Stimulated activated CD8-positive, alpha-beta memory T cell treated with anti-CD3 and anti-CD28 coated beads, Interleukin-15, amount 100 ng/mL, for 48 hours (primary cell): ENCODE measurements around the gene CEACAM1.
A peak's percentile ranks its signal among the peaks of the same experiment; 100 is the strongest.
"Not testable (repeated sequence)": the region's sequence is repeated elsewhere in the genome, so short reads cannot be mapped to it uniquely, and the experiment has no call there.

Source experiments
- DNase-seq, 2 donors: peaks; one replicate each; pipeline ENCODE4 v3.0.0-alpha.2; 2020; ENCODE audit warnings: low read depth in 2 of 2

CEACAM1 gene

DNA sequence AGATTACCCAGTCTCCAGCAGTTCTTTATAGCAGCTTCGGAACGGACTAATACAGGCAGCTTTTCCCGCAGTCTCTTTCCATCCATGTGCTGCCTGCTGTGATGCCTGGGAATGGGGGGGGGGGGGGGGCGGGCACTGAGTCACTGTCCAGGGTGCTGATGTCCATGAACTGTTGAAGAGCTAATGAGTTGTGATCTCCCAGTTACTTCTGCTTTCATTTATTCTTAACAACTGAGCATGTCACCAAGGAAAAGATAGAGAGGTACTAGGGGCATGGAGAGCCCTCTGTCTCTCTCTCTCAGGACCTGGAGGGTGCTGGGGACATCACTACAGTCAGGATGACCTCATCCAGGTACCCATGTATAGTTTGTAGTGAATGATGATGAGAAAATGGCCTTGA is 20.3 kb upstream of the CEACAM1 start:
- no peak for DNase-seq

DNA sequence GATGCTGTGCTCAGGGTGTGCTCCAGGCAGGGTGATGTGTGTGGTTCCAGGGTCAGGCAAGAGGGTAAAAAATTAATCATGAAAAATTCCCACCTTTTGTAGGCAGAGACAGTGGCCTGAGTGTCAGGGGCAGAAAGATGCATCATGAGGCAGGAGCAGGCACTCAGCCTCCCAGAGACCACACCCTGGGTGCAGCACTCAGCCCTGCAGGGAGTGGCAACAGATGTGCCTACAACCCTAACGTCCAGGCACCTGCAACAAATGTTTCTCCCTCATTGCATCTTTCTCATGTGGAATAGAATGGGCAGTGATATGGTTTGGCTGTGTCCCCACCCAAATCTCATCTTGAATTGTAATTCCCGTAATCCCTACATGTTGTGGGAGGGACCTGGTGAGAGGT is 19.6 kb upstream of the CEACAM1 start:
- no peak for DNase-seq

DNA sequence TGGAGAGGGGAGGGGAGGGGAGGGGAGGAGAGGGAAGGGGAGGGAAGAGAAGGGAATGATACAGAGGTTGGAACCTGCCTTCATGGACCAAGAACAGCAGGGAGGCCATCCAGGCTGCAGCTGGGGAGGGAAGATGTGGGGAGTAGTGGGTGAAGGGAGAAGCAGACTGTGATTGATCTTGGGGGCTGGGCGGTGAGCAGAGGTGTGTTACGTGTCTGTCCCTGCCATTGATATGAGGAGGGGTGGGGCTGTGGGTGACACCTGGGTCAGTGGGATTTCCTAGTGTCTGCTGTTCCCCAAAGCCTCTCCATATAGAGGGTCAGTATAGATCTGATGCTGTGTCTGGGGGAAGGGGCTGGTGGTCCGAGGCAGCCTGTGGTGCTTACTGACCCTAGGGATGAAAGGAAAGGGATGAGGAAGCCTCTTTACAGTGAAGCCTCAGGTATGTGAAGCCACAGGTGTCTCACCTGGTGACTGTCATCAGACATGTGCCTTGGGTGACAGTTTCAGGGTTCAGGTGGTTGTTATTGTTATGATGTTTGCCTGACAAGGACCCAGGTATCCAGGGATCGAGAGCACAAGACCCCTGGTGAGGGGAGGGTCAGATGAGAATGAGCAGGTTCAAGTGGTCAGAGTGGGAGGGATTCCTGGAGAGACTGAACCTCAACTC is 18.7 kb upstream of the CEACAM1 start:
- DNase-seq, result no peak

DNA sequence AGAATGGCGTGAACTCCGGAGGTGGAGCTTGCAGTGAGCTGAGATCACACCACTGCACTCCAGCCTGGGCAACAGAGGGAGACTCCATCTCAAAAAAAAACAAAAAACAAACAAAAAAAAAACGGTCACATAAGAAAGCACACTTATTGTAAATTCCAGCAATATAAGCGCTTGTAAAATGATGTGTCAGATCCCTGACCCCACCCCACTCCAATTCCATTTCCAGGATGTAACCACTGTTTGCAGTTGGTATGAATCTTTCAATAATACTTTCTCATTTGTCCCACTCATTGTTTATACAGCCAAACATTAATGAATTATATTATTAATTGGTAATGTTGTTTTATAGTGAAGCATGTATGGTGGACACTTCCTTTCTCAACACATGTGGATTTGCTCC is 15.9 kb upstream of the CEACAM1 start:
- DNase-seq, result no peak

DNA sequence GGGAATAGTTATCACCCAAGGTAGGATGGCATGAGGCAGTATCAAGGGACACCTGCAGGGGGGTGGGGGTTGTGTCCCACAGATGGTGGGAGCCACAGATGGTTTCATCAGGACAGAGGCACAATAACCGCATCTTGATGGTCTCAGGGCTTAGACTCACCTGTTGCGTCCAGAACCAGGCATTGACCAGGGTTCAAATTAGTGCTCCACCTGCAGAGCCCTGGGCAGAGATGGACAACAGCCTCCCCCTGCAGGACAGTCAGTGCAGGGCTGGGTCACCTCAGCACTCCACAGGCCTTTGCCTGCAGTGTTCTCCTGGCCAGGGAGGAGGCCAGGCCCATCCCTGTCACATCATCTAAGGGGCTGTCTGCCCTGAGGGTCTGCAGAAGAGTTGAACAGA is 14.5 kb upstream of the CEACAM1 start:
- DNase-seq, result no peak

DNA sequence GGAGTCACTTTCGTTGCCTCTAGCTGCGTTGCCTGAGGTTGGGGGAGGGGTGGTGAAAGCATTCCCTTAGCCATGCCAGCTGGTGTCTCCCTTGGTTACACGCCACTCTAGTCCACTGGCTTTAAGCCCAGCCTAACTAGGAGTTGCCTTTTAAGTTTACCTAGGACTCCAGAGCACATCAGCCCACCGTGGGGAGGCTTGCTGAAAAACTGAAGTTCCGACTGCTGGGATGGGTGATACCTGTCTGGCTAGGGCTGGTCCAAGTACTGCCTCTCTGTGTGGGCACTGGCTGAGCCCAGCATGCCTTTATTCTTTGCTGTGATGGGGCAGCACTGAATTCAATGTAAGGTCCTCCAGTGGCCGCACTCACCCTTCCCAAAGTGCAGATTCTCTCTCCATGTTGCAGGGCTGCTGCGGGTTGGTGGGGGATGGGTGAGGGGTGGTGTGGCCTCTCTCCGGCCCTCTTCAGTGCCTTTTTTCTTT is 11.8 kb upstream of the CEACAM1 start:
- no peak for DNase-seq

DNA sequence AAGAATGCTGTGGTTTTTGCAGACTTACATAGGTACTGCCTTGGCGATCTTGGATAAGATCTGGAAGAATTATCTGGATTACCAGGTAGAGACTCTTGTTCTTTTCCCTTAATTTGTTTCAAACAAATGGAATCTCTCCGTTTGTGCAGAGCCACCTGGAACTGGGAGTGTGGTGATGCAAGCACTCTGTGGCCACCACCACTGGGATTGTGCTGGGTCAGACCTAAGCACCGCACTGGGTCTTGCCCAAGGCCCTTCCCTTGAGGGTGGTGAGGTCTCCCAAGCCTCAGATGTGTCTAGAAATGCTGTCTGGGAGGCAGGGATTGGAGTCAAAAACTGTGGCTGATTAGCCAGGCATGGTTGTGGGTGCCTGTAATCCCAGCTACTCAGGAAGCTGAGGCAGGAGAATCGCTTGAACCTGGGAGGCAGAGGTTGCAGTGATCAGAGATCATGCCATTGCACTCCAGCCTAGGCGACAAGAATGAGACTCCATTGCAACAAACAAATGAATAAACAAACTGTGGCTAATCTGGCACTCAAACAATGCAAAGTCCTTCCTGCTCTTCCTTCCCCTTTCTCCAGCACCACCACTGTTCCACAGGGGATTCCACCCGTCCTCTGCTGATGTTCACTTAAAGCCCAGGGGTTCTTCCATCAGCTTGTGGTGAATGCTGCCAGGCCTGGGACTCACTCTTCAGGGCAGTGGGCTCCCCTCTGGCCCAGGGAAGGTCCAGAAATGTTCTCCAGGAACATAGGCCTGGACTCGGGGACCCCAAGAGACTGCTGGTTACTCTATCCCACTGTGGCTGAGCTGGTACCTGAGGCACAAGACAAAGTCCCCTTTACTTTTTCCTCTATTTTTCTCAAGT is 10.8 kb upstream of the CEACAM1 start:
- no peak for DNase-seq

DNA sequence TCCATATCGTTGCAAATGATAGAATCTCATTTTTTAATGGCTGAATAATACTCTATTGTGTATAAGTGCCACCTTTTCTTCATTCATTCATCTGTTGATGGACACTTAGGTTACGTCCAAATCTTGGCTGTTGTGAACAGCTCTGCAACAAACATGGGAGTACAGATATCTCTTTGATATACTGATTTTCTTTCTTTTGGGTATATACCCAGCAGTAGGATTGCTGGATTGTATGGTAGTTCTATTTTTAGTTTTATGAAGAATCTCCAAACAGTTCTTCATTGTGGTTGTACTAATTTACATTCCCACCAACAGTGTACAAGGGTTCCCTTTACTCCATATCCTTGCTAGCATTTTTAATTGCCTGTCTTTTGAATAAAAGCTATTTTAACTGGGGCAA is 7.0 kb upstream of the CEACAM1 start:
- DNase-seq, result not testable (repeated sequence)

DNA sequence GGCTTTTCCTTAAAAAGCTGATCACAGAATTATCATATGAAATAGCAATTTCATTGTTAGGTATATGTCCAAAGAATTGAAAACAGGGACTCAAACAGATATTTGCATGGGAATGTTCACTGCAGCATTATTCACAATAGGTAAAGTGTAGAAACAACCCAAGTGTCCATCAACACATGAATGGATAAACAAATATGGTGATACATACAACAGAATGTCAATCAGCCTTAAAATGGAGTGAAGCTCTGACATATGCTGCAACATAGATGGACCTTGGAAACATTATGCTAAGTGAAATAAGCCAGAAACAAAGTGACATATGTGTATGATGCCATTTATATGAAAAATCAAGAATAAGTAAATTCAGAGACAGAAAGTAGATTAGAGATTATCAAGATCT is 6.1 kb upstream of the CEACAM1 start:
- no peak for DNase-seq

DNA sequence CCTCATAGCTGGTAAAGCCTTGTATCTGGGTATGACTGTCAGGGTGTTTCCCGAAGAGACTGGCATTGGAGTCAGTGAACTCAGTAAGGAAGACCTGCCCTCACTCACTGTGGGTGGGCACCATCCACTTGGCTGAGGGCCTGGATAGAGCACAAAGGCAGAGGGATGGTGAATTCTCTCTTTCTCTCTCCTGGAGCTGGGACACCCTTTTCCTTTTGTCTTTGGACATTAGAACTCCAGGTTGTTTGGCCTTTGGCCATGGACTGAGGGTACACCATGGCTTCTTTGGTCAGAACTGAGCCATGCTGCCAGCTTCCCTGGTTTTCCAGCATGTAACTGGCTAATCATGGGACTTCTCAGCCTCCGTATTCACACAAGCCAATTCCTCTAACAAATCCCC is 4.6 kb upstream of the CEACAM1 start:
- no peak for DNase-seq

DNA sequence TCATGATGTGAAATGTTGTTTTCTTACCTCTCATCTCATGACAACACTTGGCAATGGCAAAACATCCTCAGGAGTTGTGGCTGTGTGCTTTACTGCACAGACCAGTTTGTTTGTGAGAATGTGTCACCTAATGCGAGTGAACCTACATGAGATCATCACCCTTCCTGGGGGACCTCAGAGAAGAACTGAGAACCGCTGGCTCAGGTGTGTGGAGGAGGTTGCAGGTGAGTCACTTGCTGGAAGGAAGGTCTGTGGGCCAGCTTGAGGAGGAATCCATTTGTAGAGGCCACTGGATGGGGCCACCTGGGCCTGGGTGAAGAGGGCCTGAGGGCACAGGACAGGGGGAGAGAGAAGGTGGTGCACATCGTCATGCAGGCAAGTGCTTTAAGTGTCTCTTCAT is 3.0 kb upstream of the CEACAM1 start:
- no peak for DNase-seq

DNA sequence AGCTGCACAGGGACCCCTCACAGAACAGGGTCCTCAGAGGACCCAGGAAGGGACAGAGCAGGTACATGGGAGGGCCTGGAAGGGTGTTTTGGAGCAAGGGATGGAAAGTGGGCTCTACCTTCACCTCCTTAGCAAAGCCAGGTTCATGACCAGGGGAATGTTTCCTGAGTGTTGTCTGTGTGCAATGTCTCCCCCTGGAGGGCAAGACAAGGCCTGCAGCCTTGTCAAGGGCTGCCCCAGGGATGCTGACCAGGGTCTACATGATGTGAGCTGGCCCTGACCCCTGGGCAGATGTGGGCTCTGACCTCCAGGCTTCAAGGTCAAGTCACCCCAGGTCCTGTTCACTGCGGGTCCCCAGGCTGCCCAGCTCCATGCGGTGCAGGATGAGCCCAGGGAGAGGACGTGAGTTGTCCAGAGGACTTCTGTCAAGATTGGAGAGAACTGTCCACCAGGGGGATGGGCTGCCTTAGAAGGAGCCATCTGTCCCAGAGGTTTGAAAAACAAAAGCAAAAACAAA is 1.0 kb upstream of the CEACAM1 start:
- DNase-seq, result peak; percentile 33 to 38

DNA sequence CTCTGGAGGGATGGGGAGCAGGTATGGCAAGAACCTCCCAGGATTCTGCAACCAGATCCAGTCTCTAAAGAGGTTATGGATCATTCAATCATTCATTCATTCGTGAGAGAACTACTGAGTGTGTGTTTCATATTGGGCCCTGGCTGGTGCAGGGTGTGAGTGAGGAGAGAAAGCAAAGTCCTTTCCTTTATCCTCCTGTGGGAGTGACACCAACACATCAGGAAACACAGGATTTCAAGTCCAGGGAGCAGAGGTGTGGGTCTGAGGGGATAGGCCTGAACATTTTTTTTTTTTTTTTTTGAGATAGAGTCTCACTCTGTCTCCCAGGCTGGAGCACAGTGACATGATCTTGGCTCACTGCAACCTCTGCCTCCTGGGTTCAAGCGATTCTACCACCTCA is 3.3 kb downstream of the CEACAM1 start:
- no peak for DNase-seq

DNA sequence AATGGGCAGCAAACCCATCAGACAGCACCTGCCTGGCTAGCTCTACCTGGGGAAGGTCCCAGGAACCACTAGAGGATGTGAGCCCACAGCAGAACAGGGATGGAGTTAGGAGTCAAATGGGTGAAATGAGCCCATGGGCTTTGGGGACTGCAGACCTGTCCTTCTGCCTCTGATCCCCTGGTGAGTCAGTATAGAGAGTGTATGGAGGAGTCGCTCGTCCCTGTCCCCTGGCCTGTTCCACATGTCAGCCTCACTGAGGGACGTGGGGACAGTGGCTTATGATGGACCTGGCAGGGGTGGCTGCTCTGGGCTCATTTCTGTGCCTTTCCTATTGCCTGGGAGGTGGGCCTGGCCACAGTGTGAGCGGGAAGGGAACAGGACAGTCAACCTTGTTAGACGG is 4.0 kb downstream of the CEACAM1 start:
- no peak for DNase-seq

DNA sequence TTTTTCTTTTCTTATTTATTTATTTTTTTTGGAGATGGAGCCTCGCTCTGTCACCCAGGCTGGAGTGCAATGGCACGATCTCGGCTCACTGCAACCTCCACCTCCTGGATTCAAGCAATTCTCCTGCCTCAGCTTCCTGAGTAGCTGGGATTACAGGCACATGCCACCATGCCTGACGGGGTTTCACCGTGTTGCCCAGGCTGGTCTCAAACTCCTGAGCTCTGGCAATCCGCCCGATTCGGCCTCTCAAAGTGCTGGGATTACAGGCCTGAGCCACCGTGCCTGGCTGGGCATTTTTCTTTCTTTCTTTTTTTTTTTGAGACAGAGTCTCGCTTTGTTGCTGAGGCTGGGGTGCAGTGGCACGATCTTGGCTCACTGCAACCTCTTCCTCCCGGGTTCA is 6.0 kb downstream of the CEACAM1 start:
- DNase-seq, result not testable (repeated sequence)

DNA sequence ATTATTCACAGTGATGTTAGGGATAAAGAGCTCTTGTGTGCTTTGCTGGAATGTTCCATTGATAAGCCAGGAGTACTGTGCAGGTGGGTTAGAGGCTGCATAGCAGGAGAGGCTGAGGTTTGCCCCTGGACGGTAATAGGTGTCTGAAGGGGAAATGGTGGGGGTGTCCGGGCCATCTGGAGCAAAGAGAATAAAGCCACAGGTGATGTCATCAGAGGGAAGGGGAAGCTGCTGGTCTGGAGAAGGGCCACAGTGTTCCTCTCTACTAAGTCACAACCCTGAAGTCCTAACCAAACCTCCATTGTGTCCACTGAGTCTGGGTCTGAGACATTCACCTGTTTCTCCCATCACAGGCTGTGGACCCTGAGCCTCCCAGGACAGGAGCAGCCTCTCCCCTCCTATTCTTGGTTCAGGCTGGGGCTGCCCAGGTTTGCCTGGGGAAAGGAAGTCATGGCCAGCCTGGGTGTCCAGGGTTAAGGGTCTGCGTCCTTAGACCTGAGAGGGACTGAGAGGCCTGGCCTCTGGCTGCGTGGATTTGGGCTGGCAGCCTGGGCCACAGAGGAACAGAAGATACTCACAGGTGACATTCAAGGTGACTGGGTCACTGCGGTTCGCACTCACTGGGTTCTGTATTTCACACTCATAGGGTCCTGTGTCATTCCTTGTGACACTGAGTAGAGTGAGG is 6.8 kb downstream of the CEACAM1 start:
- no peak for DNase-seq

DNA sequence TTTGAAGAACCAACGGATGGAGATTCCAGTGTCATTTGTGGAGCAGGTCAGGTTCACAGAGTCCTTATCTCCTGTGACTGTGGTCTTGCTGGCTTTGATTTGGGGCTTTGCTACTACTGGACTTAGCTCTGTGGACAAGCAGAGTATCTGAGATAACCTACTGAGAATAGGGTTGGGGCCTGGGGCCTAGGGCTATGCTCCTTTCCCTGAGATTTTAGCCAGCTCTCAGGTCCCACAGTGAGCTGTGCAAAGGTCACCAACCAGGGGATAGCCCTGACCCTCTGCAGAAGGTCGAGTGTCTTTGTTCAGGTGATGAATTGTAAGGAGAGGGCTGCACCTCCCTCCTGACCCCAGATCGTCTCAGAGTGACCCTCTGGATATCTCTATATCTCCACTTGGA is 9.2 kb downstream of the CEACAM1 start:
- DNase-seq, result no peak

DNA sequence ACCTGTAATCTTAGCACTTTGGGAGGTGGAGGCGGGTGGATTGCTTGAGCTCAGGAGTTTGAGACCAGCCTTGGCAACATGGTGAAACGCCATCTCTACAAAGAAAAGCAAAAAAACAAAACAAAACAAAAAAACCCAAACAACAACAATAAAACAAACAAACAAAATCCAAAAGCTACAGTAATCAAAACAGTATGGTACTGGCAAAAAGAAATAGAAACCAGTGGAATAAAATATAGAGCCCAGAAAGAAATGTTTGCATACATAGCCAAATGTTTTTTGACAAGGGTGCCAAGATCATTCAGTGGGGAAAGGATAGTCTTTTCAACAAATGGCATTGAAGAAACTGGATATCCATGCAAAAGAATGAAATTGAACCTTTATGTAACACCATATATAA is 11.5 kb downstream of the CEACAM1 start:
- no peak for DNase-seq

DNA sequence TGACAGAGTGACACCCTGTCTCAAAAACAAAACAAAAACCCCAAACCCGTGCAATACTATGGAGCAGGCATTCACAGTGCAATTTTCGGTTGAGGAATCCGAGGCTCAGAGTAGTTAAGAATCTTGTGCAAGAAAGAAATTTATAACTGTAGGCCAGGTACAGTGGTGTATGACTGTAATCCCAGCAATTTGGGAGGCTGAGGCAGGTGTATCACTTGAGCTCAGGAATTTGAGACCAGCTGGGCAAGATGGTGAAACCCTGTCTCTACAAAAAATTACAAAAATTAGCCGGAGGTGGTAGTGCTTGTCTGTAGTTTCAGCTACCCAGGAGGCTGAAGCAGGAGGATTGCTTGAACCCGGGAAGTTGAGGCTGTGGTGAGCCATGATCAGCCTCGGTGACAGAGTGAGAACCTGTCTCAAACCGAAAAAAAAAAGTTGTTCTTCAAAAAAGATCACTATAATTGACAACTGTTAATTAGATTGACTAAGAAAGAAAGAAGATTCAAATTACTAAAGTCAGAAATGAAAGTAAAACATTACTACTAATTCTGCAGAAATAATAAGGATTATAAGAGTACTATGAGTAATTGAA is 12.9 kb downstream of the CEACAM1 start:
- no peak for DNase-seq

DNA sequence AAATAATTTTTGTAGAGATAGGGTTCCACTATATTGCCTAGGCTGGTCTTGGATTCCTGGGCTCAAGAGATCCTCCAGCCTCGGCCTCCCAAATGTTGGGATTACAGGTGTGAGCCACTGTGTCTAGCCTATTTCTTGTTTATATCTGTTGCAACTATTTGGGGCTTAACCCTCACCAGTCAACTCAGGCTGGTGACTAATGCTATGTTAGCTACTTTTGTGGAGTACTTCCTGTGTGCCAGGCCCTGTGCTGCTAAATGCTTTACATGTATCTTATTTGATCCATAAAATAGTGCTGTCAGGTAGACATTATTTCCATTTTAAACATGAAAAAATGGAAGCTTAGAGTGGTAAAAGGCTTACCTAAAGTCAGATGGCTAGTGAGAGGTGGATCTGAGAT is 13.8 kb downstream of the CEACAM1 start:
- DNase-seq, result no peak

DNA sequence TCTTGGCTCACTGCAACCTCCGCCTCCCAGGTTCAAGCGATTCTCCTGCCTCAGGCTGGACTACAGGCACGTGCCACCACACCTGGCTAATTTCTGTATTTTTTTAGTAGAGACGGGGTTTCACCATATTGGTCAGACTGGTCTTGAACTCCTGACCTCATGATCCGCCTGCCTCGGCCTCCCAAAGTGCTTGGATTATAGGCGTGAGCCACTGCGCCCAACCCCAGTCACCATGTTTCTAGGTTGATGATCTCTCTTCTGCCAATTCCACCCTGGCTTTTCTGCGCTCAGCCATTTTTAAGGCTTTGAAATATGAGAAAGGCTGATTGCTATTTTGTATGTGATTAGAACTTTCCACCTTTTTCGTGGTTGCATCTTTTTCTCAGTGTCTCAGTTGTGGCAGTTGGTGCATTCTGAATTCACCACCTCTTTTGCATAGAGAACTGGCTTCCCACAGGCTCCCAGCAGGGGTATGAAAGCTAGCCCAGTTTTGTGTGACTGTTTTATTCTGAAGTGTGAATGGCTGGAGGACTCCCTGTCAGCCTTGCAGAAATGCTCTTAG is 15.5 kb downstream of the CEACAM1 start:
- DNase-seq, result peak in 1 of 2 donors; percentile 14

DNA sequence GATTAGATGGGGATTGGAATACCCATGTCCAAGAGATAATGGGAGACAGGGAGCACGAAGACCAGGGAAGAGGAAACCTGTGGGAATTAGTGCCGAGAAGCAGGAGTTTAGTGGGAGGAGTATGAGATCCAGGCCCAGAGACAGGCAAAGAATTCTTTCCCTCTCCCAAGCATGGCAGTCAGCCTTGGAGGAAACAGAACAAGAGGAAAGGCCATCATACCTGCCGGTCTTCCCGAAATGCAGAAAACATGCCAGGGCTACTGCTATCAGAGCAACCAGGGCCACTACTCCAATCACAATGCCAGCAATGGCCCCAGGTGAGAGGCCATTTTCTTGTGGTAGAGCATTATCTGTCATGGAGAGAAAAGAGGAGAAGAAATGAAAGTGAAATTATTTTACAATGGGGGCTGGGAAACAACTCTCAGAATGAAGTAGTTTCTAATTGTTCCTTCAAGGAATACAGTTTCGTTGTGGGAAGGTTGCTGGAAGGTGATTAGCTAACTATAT is 16.1 kb downstream of the CEACAM1 start:
- no peak for DNase-seq
